ENCODE measurements around the gene PAPOLA.

Gene PAPOLA

GRCh38 chr14:96514694-96515093, 12.5 kb downstream of the PAPOLA start:
- TF ChIP-seq GATA2 (IDR thresholded peaks at IDR 0.05; ENCODE audit: low read depth, low read length) (no peak), GATA3 (IDR thresholded peaks at IDR 0.05; ENCODE audit: low read depth, low read length) (no peak)

- TF ChIP-seq GATA3 (IDR thresholded peaks at IDR 0.05; ENCODE audit: low read depth, low read length) (no peak), GATA2 (IDR thresholded peaks at IDR 0.05; ENCODE audit: low read depth, low read length) (no peak)
Observed at GRCh38 chr14:96515731-96516130, 13.5 kb downstream of the PAPOLA start.

GRCh38 chr14:96516351-96516750, 14.2 kb downstream of the PAPOLA start:
- TF ChIP-seq GATA3 (IDR thresholded peaks at IDR 0.05; ENCODE audit: low read depth, low read length) (no peak), GATA2 (IDR thresholded peaks at IDR 0.05; ENCODE audit: low read depth, low read length) (no peak)

- TF ChIP-seq GATA2 (IDR thresholded peaks at IDR 0.05; ENCODE audit: low read depth, low read length) (no peak), GATA3 (IDR thresholded peaks at IDR 0.05; ENCODE audit: low read depth, low read length) (no peak)
Observed at GRCh38 chr14:96519970-96520369, 17.8 kb downstream of the PAPOLA start.

GRCh38 chr14:96525452-96525851, 23.3 kb downstream of the PAPOLA start:
- TF ChIP-seq GATA2 (IDR thresholded peaks at IDR 0.05; ENCODE audit: low read depth, low read length) (no peak), GATA3 (IDR thresholded peaks at IDR 0.05; ENCODE audit: low read depth, low read length) (no peak)

- TF ChIP-seq GATA2 (IDR thresholded peaks at IDR 0.05; ENCODE audit: low read depth, low read length): no peak
- TF ChIP-seq GATA3 (IDR thresholded peaks at IDR 0.05; ENCODE audit: low read depth, low read length): no peak
Observed at GRCh38 chr14:96532632-96533031, 30.4 kb downstream of the PAPOLA start.

- no peak for TF ChIP-seq GATA3 (IDR thresholded peaks at IDR 0.05; ENCODE audit: low read depth, low read length)
- no peak for TF ChIP-seq GATA2 (IDR thresholded peaks at IDR 0.05; ENCODE audit: low read depth, low read length)
Observed at GRCh38 chr14:96536807-96537206, 34.6 kb downstream of the PAPOLA start.

- TF ChIP-seq GATA2 (IDR thresholded peaks at IDR 0.05; ENCODE audit: low read depth, low read length): no peak
Observed at GRCh38 chr14:96538097-96538989, 36.2 kb downstream of the PAPOLA start.

DNA sequence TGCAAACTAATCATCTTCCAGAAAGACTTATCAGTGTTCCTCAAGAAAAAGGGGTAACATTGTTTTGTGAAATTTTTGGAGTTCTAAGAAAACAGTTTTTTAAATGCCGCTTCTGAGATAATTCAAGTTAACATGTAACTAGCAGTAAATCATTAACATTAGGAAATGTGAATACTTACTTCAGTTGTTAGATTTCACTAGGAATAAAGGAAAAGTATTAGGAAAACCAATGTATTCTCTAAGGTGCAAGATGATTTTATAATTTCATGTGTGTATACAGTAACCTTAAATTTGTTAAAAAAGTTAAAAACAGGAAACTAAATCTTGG, 36.8 kb downstream of the PAPOLA start:
- TF ChIP-seq GATA2 (IDR thresholded peaks at IDR 0.05; ENCODE audit: low read depth, low read length) (no peak), GATA3 (IDR thresholded peaks at IDR 0.05; ENCODE audit: low read depth, low read length) (no peak)

DNA sequence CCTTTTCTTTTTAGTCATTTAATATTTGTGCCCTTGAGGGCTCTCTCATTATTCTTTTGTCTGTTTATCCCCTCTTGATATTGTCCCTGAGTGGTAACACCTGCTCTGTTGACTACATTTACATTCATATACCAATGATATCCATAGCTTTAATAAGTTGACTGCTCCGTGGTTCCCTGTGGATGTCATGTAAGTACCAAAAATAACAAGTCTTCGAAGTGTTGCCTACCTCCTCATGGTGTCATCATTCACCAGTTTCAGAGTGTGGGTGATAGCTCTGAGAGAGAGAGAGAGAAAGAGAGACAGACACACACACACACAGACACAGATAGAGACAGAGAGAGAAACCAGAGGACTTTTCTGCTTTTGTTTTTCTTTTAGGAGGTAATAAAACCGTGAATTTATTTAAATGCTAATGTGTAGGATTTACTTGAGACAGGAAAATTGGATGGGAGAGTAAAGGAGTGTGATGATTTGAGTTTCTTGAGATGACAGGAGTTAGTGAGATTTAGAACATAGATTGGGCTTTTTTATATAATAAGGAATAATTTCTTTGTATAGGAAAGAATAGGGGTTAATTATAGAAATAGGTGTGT, 52.2 kb downstream of the PAPOLA start:
- TF ChIP-seq GATA3 (IDR thresholded peaks at IDR 0.05; ENCODE audit: low read depth, low read length) (no peak), GATA2 (IDR thresholded peaks at IDR 0.05; ENCODE audit: low read depth, low read length) (no peak)

DNA sequence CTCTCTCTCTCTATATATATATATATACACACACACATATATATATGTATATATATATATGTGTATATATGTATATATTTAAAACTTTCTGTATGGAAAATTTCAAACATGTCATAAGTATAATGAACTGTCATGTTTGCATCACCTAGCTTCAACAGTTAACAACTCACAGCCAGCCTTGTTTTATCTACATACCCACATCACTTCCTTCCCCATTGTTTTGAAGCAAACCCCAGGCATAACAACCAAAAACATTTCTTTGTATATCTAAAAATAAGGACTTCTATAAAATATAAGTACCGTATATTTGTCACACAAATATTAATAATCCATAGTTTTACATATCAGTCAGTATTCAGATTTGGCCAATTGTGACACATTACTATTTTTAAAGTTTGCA, 57.4 kb downstream of the PAPOLA start:
- TF ChIP-seq GATA3 (IDR thresholded peaks at IDR 0.05; ENCODE audit: low read depth, low read length): no peak
- no peak for TF ChIP-seq GATA2 (IDR thresholded peaks at IDR 0.05; ENCODE audit: low read depth, low read length)

DNA sequence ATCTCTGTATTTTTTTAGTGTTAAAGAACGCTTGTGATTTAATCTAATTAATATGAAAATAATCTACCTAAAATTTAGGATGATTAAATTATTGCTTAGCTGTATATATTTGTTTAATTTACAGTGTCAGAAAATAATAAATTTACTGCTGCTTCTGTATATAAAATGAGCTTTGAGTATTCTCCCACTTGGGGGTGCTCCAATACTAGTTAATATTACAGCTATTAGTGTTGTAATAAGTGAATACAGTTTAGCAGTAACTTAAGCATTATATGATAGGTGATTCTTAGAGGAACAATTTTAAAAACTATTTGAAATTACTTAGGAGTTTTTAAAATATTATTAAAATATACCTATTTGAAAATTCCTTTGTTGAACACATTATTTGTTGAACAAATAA, 62.2 kb downstream of the PAPOLA start:
- TF ChIP-seq GATA3 (IDR thresholded peaks at IDR 0.05; ENCODE audit: low read depth, low read length): no peak
- TF ChIP-seq GATA2 (IDR thresholded peaks at IDR 0.05; ENCODE audit: low read depth, low read length): no peak

- TF ChIP-seq GATA2 (IDR thresholded peaks at IDR 0.05; ENCODE audit: low read depth, low read length) (no peak), GATA3 (IDR thresholded peaks at IDR 0.05; ENCODE audit: low read depth, low read length) (no peak)
Observed at GRCh38 chr14:96565811-96566210, 63.6 kb downstream of the PAPOLA start.

- TF ChIP-seq GATA3 (IDR thresholded peaks at IDR 0.05; ENCODE audit: low read depth, low read length): no peak
- TF ChIP-seq GATA2 (IDR thresholded peaks at IDR 0.05; ENCODE audit: low read depth, low read length): no peak
Observed at GRCh38 chr14:96567289-96567899, 65.2 kb downstream of the PAPOLA start.

GRCh38 chr14:96568621-96569020, 66.4 kb downstream of the PAPOLA start:
- TF ChIP-seq GATA2 (IDR thresholded peaks at IDR 0.05; ENCODE audit: low read depth, low read length): no peak
- no peak for TF ChIP-seq GATA3 (IDR thresholded peaks at IDR 0.05; ENCODE audit: low read depth, low read length)
